Right lobe of liver (tissue), 4 donors: ENCODE results near the gene CXCR6.

ENCODE experiments used
- POLR2A ChIP-seq: fragments of 450-650 bp; IDR thresholded peaks from one replicate; pipeline ENCODE4 v1.6.1; 2017; ENCODE audit warnings: antibody characterized with exemption, mild to moderate bottlenecking
- TF ChIP-seq, protein P1 (sequence below), 4 donors: fragments of 200-600 bp in 3 of 4; fragments of 450-650 bp in 1 of 4; IDR thresholded peaks; one replicate each; pipeline versions ENCODE4 v1.5.1 to v1.8.0; 2016 to 2022; ENCODE audit warnings: antibody characterized with exemption in 4 of 4, mild to moderate bottlenecking in 2 of 4
- donor health status: DM: no; HTN: no; CAD: no.
- donor health status: DM: no; HTN: no; CAD: no.
- donor health status: DM: no; HTN: yes; CAD: no.

DNA sequence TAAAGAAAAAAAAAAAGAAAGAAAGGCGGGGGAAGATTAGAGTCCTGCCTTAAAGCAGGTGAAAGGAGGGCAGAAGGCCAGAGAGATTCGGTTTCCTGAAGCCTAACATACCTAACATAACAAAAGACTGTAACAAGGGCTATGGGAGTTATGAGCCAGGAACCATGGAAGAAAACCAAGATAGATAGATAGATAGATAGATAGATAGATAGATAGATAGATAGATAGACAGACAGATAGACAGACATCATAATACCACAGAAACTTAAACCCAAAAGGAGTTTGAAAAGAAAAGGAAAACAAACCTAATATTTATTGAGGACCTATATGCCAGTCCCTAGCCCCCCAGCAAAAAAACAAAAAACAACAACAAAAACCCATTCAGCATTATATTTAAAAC is 54.7 kb downstream of the CXCR6 start:
- TF ChIP-seq, protein P1, sequence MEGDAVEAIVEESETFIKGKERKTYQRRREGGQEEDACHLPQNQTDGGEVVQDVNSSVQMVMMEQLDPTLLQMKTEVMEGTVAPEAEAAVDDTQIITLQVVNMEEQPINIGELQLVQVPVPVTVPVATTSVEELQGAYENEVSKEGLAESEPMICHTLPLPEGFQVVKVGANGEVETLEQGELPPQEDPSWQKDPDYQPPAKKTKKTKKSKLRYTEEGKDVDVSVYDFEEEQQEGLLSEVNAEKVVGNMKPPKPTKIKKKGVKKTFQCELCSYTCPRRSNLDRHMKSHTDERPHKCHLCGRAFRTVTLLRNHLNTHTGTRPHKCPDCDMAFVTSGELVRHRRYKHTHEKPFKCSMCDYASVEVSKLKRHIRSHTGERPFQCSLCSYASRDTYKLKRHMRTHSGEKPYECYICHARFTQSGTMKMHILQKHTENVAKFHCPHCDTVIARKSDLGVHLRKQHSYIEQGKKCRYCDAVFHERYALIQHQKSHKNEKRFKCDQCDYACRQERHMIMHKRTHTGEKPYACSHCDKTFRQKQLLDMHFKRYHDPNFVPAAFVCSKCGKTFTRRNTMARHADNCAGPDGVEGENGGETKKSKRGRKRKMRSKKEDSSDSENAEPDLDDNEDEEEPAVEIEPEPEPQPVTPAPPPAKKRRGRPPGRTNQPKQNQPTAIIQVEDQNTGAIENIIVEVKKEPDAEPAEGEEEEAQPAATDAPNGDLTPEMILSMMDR (IDR thresholded peaks at IDR 0.05), result no peak
- no peak for TF ChIP-seq POLR2A
